IPS-18a (cell line): ENCODE data around the gene MAPK8IP3.
"Not testable (repeated sequence)": the region's sequence is repeated elsewhere in the genome, so short reads cannot be mapped to it uniquely, and the experiment has no call there.

Experiments used
- H3K27ac ChIP-seq: one replicate; pipeline ENCODE4 v1.5.1; 2013; ENCODE audit warnings: low read length
- H3K27me3 ChIP-seq: one replicate; pipeline ENCODE4 v1.6.1; 2013; ENCODE audit warnings: mild to moderate bottlenecking, low read length; ENCODE audit not compliant: control insufficient read depth, insufficient read depth
- H3K36me3 ChIP-seq: one replicate; pipeline ENCODE4 v1.6.1; 2013; ENCODE audit warnings: low read depth, low read length; ENCODE audit not compliant: control insufficient read depth
- H3K4me1 ChIP-seq: one replicate; pipeline ENCODE4 v1.6.1; 2013; ENCODE audit warnings: low read depth, low read length; ENCODE audit not compliant: control insufficient read depth
- H3K4me3 ChIP-seq: one replicate; pipeline ENCODE4 v1.5.1; 2013; ENCODE audit warnings: low read length
- H3K9ac ChIP-seq: one replicate; pipeline ENCODE4 v1.6.1; 2013; ENCODE audit warnings: mild to moderate bottlenecking, low read length, moderate library complexity
- H3K9me3 ChIP-seq: one replicate; pipeline ENCODE4 v1.6.1; 2013; ENCODE audit warnings: low read depth, low read length; ENCODE audit not compliant: control insufficient read depth

Gene MAPK8IP3

DNA sequence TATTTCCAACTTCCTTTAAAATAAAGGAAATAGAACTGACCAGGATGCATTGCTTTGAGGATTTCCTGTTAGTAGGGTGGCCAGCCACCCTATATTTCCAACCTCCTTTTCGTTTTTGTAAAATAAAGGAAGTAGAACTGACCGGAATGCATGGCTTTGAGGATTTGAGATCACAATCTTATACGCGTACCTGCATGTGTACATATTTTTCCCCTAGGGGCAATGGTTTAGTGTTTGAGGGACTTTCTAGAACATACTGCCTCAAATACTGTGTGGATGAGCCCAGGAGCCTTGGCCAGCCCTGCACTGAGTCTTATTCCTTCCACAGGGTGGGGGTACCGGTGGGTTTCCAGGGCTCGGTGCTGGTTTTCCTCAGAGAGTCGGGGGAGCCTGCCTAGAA is 25.6 kb downstream of the MAPK8IP3 start:
- H3K36me3 ChIP-seq, result no peaks in the 10 kb centered on the region
- no peak overlapping the region for H3K27ac ChIP-seq
- H3K4me1 ChIP-seq, result no peaks in the 10 kb centered on the region
- H3K9ac ChIP-seq, result no peak overlapping the region
- no peak overlapping the region for H3K4me3 ChIP-seq
- peaks cover 11% of the 10 kb centered on the region for H3K9me3 ChIP-seq
- no peaks in the 10 kb centered on the region for H3K27me3 ChIP-seq

DNA sequence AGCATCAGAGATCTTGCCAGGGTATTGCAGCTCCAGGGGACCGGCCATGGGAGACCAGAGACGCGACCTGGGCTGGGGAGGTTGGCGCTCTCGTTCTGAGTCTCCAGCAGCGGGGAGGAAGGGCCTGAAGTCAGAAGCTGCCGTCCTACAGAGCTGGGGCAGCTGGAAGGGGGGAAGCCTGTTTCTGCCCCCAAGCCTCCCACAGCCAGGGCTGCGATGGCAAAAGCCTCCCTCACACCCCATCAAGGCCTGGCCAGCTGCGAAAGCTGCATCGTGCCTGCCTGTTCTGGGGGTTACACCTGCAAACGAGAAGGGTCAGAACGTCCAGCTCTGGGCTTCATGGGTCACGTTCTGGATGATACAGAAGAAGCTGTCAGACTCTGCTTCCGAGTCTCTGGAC is 26.1 kb downstream of the MAPK8IP3 start:
- Histone ChIP-seq H3K36me3 (no peaks in the 10 kb centered on the region), H3K4me3 (no peak overlapping the region), H3K27me3 (no peaks in the 10 kb centered on the region), H3K9ac (no peak overlapping the region), H3K27ac (no peak overlapping the region), H3K4me1 (no peaks in the 10 kb centered on the region), H3K9me3 (peaks cover 15% of the 10 kb centered on the region)

DNA sequence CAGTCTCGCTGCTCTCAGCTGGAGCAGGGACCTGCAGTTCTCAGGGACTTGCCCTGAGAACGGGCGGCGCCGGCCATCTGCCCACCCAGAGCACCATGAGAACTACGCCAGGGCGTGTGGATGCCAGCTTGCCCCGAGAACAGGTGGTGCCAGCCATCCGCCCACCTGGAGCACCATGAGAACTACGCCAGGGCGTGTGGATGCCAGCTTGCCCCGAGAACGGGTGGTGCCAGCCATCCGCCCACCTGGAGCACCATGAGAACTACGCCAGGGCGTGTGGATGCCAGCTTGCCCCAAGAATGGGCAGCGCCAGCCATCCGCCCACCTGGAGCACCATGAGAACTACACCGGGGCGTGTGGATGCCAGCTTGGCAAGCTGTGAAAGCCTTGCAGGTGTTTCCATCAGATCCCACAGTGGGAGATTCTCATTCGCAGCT is 26.6 kb downstream of the MAPK8IP3 start:
- H3K4me1 ChIP-seq, H3K27ac ChIP-seq, H3K36me3 ChIP-seq, H3K27me3 ChIP-seq, H3K4me3 ChIP-seq, H3K9ac ChIP-seq: not testable (repeated sequence)
- peaks cover 20% of the 10 kb centered on the region for H3K9me3 ChIP-seq

DNA sequence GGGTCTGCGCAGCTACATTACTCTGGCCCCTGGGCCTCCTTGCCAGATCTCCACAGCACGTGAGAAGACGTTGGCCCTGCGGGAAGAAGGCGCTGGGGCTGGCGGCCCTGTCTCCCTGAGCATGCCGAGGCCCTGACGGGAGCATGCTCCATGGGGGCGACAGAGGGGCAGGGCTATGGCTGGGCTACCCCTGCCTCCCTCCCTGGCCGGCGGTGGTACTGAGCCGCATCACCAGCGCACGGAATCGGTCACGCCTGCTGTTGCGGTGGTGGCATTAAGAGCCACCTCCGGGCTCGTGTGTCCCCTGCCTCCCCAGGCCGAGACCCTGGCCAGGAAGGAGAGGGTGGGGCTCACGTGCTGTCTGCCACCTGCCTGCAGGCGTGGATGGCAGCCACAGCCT is 28.1 kb downstream of the MAPK8IP3 start:
- Histone ChIP-seq H3K4me3 (no peak overlapping the region), H3K27ac (no peak overlapping the region), H3K36me3 (no peaks in the 10 kb centered on the region), H3K27me3 (no peaks in the 10 kb centered on the region), H3K4me1 (no peaks in the 10 kb centered on the region), H3K9me3 (peaks cover 26% of the 10 kb centered on the region), H3K9ac (no peak overlapping the region)

DNA sequence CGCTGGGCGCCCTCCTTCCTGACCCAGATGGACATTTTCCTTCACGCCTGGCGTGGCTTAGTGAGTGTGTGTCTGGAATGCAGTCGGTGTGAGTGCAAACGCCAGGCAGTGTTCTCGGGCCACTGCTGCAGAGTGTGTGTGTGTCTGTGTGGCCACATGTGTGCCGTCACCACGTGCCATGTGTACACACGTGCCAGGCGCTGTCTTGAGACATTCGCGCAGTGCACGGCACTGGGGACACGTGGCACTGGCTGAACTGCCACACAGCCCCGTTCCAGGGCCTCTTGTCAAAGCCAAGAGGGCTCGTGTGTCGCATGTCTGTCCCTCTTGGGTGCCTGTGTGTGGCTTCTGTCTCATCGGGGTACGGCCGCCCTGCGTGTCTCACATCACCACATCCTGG is 28.8 kb downstream of the MAPK8IP3 start:
- H3K9me3 ChIP-seq, result peaks cover 32% of the 10 kb centered on the region

DNA sequence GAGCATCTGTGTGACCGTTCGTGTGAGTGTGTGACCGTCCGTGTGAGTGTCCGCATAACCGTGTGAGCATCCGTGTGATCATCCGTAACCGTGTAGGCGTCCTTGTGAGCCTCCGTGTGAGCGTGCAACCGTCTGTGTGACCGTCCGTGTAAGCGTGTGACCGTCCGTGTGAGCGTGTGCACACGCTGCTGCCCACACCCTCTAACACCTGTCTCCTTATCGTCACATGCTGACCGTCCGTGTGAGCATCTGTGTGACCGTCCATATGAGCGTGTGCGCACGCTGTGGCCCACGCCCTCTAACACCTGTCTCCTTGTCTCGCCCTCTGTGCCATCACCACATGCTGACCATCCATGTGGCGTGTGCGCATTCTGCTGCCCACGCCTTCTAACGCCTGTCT is 34.2 kb downstream of the MAPK8IP3 start:
- Histone ChIP-seq H3K4me1 (no peaks in the 10 kb centered on the region), H3K36me3 (no peaks in the 10 kb centered on the region), H3K9me3 (peaks cover 32% of the 10 kb centered on the region), H3K4me3 (no peak overlapping the region), H3K27me3 (no peaks in the 10 kb centered on the region), H3K9ac (no peak overlapping the region), H3K27ac (no peak overlapping the region)

More for the DNA sequence above, 28.8 kb downstream of the MAPK8IP3 start:
- Histone ChIP-seq H3K27ac (no peak overlapping the region), H3K4me3 (no peak overlapping the region), H3K4me1 (no peaks in the 10 kb centered on the region), H3K9ac (no peak overlapping the region), H3K27me3 (no peaks in the 10 kb centered on the region), H3K36me3 (no peaks in the 10 kb centered on the region)

DNA sequence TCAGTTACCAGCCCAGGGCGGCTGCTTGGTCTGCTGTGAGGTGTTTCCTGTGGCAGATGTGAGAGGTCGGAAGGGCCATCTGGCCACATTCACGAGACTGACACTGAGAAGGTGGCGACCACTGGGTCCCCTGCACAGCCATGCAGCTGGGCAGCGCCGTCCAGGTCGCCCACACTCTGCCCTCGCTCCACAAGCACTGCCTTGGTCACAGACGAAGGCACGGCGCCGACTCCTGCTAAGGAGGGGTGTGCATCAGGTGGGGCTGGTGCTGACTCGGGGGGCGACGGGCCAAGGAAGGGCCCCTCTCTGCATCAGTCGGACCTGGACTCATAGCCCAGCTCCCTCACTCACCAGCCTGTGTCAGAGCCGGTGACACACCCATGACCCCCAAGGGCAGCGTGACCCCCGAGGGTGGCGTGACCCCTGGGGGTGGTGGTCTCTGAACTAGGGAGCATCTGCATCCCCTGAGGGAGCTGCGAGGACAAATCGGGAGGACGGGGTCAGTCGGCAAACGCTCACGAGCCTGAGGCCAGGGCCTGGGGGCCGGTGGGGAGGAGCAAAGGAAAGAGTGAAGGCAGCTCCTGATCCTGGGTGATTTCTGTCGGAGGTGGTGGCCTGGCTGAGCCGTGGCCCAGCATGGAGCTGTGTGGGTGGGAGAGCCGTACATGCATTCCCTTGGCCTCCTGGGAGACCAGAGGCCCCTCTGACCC is 34.9 kb downstream of the MAPK8IP3 start:
- no peaks in the 10 kb centered on the region for H3K36me3 ChIP-seq
- H3K27ac ChIP-seq, result no peak overlapping the region
- H3K9ac ChIP-seq, result no peak overlapping the region
- H3K27me3 ChIP-seq, result no peaks in the 10 kb centered on the region
- no peaks in the 10 kb centered on the region for H3K4me1 ChIP-seq
- peaks cover 25% of the 10 kb centered on the region for H3K9me3 ChIP-seq
- no peak overlapping the region for H3K4me3 ChIP-seq

DNA sequence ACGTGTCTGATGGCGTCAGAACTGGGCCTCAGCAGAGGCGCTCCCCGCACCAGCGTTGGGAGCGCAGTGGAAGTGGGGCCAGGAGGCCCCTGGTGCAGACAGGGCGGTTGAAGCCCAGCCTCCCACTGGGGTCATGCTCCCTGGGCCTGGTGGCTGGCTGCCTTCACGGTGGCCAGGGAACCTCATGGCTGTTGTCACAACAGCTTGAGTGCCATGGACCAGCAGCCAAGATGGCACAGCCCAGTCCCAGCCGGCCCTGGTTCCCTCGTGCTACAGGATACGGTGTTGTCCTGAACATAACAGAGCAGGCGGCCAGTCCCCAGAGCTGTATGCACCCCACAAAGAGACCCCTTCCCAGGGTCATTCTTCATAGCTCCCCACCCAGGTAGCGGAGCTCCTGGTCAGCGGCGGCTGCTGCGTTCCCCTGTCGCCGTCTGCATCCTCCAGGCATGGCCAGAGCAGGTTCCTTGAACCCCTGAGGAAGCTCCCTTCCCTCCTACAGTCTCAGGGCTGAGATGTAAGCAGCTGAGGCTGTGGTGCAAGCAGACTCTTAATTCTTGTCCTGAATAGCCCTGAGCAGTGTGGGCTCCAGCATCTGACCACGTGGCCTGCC is 35.7 kb downstream of the MAPK8IP3 start:
- Histone ChIP-seq H3K27ac (no peak overlapping the region), H3K4me1 (no peaks in the 10 kb centered on the region), H3K36me3 (no peaks in the 10 kb centered on the region), H3K4me3 (no peak overlapping the region), H3K9me3 (peaks cover 22% of the 10 kb centered on the region), H3K9ac (no peak overlapping the region), H3K27me3 (no peaks in the 10 kb centered on the region)

DNA sequence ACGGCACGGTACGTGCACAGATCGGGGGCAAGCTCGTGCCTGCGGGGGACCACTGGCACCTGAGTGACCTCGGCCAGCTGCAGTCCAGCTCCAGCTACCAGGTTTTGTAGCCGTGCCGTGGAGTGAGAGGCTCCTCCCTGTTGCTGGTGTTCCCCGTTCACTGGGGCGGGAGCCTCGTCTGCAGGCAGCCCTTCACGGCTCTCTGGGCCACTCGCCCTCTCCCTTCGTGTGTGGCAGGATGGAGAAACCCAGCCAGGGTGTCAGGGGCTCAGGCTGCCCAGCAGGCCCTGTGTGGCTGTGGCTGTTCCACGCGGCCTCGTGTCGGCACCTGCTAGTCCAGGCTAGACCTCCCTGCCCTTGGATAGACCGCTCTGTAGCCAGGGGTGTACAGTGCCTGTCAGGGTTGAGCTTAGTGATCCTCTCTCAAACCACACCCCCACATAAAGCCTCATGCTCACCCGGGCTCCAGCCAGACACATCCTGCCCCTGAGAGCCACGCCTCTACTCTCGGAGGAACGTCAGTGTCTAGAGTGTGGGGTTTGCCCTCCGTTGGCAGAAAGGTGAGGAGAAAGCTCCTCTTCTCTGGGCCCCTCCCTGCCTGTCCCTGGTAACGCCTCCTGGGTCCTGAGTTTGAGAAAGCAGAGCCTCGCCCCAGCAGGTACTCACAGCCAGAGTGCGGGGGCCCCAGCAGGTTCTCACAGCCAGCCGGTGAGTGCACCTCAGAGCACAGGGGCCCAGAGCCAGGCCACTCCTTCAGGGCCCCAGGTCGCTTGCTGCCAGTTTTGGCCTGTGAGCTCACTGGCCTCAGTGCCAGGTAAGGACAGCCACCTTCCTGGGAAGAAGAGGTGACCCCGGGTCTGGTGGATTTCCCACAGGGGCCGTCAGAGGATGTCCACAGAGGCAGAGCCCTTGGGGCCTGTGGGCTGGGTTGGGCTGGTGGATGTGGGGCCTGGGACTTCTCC is 37.7 kb downstream of the MAPK8IP3 start:
- H3K36me3 ChIP-seq, result peaks cover 4% of the 10 kb centered on the region
- no peak overlapping the region for H3K9ac ChIP-seq
- H3K4me1 ChIP-seq, result no peaks in the 10 kb centered on the region
- H3K27ac ChIP-seq, result no peak overlapping the region
- no peaks in the 10 kb centered on the region for H3K27me3 ChIP-seq
- H3K9me3 ChIP-seq, result peaks cover 8% of the 10 kb centered on the region
- H3K4me3 ChIP-seq, result no peak overlapping the region

DNA sequence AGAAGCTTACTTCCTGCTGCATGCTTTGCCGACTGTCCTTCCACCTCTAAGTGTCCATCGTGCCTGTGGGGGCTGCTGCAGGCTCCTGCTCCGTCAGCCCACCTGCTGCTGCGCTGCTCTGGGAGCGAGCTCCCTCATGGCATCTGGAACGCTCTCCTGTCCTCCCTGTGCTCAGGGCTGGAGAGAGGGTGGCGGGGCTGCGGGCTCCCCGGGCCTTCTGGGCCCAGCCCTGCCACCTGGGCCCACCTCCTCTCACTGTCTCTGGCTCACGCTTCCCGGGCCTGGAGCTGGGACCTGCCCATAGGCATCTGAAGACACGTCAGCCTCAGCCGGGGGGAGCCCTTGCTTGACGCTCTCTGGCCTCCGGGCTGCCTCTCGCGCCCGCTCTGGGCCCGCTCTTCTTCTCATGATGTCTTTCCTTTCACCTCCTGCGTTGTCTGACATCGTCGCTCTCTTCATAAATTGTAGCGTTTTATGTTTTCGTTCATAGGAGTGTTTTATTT is 38.4 kb downstream of the MAPK8IP3 start:
- peaks cover 7% of the 10 kb centered on the region for H3K36me3 ChIP-seq
- H3K4me3 ChIP-seq, result no peak overlapping the region
- no peak overlapping the region for H3K27ac ChIP-seq
- no peaks in the 10 kb centered on the region for H3K4me1 ChIP-seq
- H3K9ac ChIP-seq, result no peak overlapping the region
- H3K9me3 ChIP-seq, result peaks cover 4% of the 10 kb centered on the region
- H3K27me3 ChIP-seq, result no peaks in the 10 kb centered on the region

DNA sequence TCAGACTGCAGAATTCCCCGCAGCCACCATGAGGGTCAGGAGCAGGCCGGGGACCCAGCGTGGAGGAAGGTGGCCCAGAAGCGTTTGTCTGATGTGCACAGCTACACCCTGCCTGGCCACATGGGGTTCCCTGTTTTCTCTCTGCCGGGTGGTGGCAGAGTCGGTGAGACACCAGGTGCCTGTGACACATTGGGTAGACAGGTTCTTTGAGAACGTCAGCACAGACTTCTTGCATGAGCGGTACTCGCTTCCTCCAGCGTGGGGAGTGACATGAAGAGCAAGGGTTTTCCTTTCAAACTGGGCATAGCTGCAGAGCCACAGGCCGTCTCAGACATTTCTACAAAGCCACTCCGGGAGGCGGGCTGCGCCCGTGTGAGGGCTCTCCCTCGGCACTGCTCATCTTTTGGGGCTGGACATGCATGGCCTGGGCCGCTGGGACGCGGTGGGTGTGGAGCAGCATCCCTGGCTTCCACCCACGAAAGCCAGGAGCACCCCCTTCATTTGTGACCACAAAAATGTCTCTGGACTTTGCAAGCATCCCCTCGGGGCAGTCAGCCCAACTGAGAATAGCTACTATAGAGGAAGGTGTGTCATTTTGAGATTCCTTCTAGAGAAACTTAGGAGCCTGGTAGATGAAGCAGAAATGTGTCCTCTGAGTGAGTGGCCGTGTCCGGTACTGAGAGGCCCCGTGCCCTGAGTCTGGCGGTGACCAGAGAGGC is 39.3 kb downstream of the MAPK8IP3 start:
- Histone ChIP-seq H3K36me3 (peaks cover 7% of the 10 kb centered on the region), H3K4me3 (no peak overlapping the region), H3K27me3 (no peaks in the 10 kb centered on the region), H3K4me1 (no peaks in the 10 kb centered on the region), H3K9me3 (no peaks in the 10 kb centered on the region), H3K27ac (no peak overlapping the region), H3K9ac (no peak overlapping the region)
